NCI-H2081 treated with DMSO at 0.1 percent for 48 hours (cell line): ENCODE data around the gene ZNF521.

Experiments
- DNase-seq: peaks from one replicate; lab custom pipeline; 2025; lab: John Stamatoyannopoulos, UW

The ZNF521 gene

GRCh38 chr18:25351777-25352628 lies at the start of gene ZNF521:
Gene ZNF521 (minus strand): TSS chr18:25352166. CDS start chr18:25350946, 1,220 bp downstream.
- peak; percentile 46 for DNase-seq

DNA sequence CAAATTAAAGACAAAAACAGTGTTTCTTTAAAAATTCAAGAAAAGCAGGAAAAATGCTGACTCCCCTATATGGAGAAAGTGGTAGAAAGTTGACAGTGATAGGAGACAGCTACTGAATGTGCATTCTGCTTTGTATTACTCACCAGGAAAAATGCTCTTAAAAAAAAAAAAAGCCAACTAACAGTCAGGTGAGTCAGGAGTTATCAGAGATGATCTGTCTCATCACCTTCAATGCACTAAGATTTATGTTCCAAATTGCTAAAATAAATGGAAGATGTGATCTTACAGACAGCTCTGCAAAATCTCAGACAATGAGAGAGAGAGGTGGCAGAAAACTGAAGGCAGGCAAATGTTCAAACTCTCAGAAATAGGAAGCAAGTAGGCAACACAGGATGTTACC lies 47.6 kb upstream of the ZNF521 start:
- no peak for DNase-seq

GRCh38 chr18:25392192-25392591 lies 40.2 kb upstream of the ZNF521 start:
- DNase-seq = no peak

DNA sequence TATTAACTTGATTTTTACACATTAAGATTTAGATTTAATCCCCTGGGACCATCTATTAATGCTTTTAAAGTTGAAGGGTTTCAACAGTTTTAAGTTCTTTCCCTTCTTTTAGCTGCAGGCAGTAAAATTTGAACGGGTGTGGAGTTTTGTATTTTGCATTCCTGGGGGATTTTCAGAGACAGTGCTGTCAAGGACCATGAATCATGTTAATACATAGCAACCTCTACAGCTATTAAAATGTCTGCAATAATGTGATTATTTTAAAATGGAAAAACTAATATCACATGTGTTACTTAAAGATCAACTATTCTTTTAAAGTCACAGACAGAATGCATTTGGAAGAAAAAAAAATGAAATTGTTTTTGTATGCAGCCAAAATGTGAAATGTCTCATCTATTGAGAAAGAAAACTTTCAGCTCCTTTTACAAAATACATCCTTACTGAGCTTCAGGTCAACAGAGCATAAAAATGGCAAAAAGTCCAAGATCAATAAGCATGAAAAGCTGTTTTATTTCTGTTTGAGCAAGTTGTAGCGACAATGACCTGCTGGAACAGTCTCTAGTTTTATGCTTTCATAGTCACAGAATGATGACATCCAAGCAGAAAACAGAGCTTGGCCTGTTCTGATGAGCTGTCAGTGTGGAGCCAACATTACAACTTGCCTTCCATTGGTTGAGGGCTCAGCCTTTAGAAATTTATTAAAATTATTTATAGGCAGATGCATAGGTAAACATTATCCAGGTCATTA lies 21.6 kb upstream of the ZNF521 start:
- no peak for DNase-seq

GRCh38 chr18:25370391-25370790 lies 18.4 kb upstream of the ZNF521 start:
- no peak for DNase-seq

- DNase-seq = no peak
These were observed 13.3 kb upstream of the ZNF521 start for GRCh38 chr18:25365242-25365641.

GRCh38 chr18:25364732-25365131 lies 12.8 kb upstream of the ZNF521 start:
- DNase-seq = no peak

DNA sequence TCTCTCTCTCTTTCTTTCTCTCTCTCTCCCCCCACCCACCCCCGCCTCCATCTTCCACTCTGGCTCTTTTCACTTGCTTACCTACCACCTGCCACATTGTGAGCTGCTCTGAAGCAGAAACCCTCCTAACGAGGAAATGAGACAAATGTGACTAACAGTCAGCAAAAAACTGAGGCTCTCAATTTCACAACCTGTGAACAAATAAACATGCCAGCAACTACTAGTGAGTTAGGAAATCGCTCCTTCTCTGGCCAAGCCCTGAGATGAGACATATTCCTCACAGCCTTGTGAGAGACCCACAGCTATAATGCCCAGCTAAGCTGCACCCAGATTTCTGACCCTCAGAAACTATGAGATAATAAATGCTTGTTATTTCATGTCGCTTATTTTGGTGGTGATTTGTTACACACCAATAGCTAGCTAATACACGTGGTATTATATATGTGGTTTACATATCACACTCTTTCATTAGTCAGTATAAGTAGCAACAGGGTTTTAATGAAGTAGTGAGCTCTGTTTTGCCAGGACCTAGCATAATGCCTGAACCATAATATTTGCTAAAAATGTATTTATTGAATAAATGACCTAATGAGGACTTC lies 8.4 kb upstream of the ZNF521 start:
- DNase-seq = no peak

GRCh38 chr18:25353080-25353479 lies 1.1 kb upstream of the ZNF521 start:
- DNase-seq = no peak

GRCh38 chr18:25352629-25353005 lies 651 bp upstream of the ZNF521 start:
- DNase-seq = no peak

DNA sequence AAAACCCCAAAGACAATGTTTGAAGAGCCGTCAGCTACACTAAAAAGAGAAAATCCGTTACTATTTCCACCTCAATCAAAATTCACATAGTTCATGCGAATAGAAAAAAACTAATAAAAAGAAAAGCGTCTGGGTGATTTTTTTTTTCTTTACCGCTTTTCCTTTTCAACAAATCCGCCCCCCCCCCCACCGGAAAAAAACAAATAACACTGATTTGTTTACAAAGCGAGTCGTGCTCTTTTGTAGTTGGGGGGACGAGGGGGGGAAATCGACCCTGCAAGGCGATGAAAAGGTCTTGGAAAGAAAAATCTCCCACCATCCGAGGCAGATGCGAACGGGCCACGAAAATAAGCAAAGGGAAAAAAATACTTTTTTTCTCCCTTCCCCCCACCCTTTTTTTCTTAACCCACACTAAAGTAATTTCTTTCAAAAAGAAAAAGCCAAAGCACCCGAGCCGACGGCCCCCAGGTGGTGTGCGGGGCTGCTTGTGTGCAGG lies 638 bp downstream of the ZNF521 start:
- DNase-seq = no peak

GRCh38 chr18:25350489-25351251 lies 1.3 kb downstream of the ZNF521 start:
- DNase-seq = no peak

GRCh38 chr18:25349926-25350487 lies 2.0 kb downstream of the ZNF521 start:
- DNase-seq = no peak

DNA sequence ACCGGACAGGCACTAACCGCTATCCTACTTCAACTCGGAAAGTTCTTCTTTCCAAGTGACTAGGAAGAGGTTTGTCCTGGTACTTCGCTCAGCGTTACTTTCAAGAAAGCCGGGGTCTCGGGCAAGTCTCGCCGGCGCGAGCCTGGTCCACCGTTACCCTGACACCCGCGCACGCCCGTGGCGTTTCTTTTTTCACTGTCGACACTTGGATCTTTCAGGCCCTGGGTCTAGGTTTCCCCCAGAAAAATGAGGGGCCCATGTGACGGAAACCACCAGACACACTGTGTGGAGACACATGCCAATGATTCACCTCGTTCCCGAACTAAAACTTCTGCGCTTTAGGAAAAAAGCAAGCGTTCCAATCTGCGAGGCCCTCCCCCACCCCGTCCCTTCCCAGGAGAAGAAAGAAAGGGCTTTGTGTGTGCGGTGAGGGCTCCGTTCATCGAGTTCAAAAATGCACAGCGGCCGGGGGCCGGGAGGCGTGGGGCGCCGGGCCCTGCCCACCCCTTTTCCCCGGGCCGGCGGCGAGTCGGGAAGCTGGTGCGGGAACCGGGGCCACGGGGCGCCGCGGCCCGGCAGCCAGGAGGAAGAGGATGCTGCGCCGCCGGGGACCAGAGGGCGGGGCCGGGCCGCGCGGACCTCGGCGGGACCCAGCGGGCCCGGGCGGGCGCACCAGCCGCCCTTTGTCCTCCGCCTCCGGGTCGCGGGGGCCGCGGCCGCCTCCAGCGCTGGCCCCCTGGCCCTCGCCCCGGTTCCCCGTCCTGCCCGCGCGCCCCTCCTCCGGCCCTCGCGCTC lies 2.6 kb downstream of the ZNF521 start:
- no peak for DNase-seq

DNA sequence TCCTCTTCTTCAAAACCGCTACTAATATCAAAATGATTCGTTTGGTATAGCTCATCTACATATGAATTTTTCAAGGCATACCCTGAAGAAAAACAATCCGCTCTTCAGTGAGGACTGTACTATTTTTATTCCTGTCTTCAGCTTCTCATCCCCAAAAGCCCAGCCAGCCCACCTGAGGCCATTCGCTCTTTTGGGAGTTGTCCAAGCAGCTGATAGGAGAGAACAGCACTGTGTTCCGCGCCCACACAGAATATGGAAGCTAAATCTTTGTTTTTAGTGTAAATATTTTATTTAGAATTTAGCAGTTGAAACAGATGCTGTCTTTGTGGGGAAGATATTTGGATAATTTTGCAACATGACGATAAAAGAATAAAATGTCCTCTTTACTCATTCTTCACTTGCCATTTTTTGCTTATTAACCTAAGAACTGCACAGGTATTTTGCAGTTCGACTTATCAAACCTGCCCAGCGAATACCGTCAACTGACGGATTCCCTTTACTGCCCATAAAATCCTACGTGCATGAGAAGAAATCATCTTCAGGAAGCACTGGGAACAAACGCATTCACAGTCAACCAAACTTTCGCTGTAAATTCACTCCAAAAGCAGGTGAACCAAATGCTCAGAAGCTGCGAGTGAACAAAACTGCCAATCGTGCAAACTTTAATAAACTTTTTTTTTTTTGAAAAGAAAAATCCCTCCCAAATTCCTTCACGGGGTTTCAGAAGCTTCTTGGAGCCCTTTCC lies 3.4 kb downstream of the ZNF521 start:
- no peak for DNase-seq

- DNase-seq = no peak
These were observed 5.4 kb downstream of the ZNF521 start for GRCh38 chr18:25346561-25346960.

GRCh38 chr18:25345081-25345866 lies 6.7 kb downstream of the ZNF521 start:
- DNase-seq = no peak

- DNase-seq = no peak
These were observed 10.1 kb downstream of the ZNF521 start for GRCh38 chr18:25341831-25342230.

- no peak for DNase-seq
These were observed 11.2 kb downstream of the ZNF521 start for GRCh38 chr18:25340762-25341161.
